HepG2 (cell line): ENCODE measurements around the gene CATSPERD. TPM values are rescaled to one million over a fixed set of nuclear protein-coding genes. Genes with fewer than 3 reads are reported as not detected.

Source experiments
- ARID3A ChIP-seq: IDR thresholded peaks from 2 replicates; pipeline ENCODE4 v1.6.1; 2012; ENCODE audit warnings: low read depth, low read length, improper control_type of control experiment
- HCFC1 ChIP-seq: fragments of 150-350 bp; IDR thresholded peaks from 2 replicates; pipeline ENCODE4 v1.6.1; 2014; ENCODE audit warnings: low read depth, low read length
- MIER3 ChIP-seq: IDR thresholded peaks from 2 replicates; pipeline ENCODE4 v1.6.1; 2016; ENCODE audit warnings: missing compliant biosample characterization, borderline replicate concordance
- PHB2 ChIP-seq: fragments of 450-650 bp; IDR thresholded peaks from 2 replicates; pipeline ENCODE4 v1.6.1; 2018; ENCODE audit not compliant: partially characterized antibody
- REL ChIP-seq: sonication (generic); formaldehyde crosslinking; conservative IDR thresholded peaks from 2 replicates; pipeline ENCODE4 v1.8.0; 2022; ENCODE audit warnings: mild to moderate bottlenecking, missing genetic modification reagents, moderate library complexity
- REPIN1 ChIP-seq: sonication (generic); formaldehyde crosslinking; IDR thresholded peaks from 2 replicates; pipeline ENCODE4 v1.8.0; 2022; ENCODE audit warnings: missing genetic modification reagents, low read depth, mild to moderate bottlenecking, borderline replicate concordance
- SMARCE1 ChIP-seq: fragments of 450-650 bp; IDR thresholded peaks from 2 replicates; pipeline ENCODE4 v1.6.1; 2017; ENCODE audit warnings: borderline replicate concordance
- THAP11 ChIP-seq: IDR thresholded peaks from 2 replicates; pipeline ENCODE4 v1.6.1; 2016; ENCODE audit warnings: missing biosample characterization, missing genetic modification reagents
- ZBTB25 ChIP-seq: IDR thresholded peaks from 2 replicates; pipeline ENCODE4 v1.6.1; 2018; ENCODE audit warnings: missing genetic modification reagents
- ZNF557 ChIP-seq: sonication (generic); formaldehyde crosslinking; IDR thresholded peaks from 2 replicates; pipeline ENCODE4 v1.4.0; 2020; ENCODE audit warnings: missing genetic modification reagents
- ZNF563 ChIP-seq: sonication (generic); formaldehyde crosslinking; IDR thresholded peaks from 2 replicates; pipeline ENCODE4 v1.8.0; 2022; ENCODE audit warnings: mild to moderate bottlenecking, moderate library complexity, missing genetic modification reagents
- ZNF616 ChIP-seq: sonication (generic); formaldehyde crosslinking; IDR thresholded peaks from 2 replicates; pipeline ENCODE4 v1.5.0; 2020; ENCODE audit warnings: low read depth, mild to moderate bottlenecking, missing genetic modification reagents
- ZNF652 ChIP-seq: IDR thresholded peaks from 2 replicates; pipeline ENCODE4 v1.6.1; 2016; ENCODE audit warnings: low read depth, borderline replicate concordance
- ZNF788 ChIP-seq: sonication (generic); formaldehyde crosslinking; IDR thresholded peaks from 2 replicates; pipeline ENCODE4 v1.5.0; 2020; ENCODE audit warnings: mild to moderate bottlenecking, missing genetic modification reagents, borderline replicate concordance
- ZUFSP ChIP-seq: sonication (generic); formaldehyde crosslinking; IDR thresholded peaks from 2 replicates; pipeline ENCODE4 v1.9.0; 2021; ENCODE audit warnings: missing genetic modification reagents, mild to moderate bottlenecking, borderline replicate concordance
- polyA plus RNA-seq, 8 experiments: library from polyadenylated mRNA; depleted of rRNA in 3 of 8; stranded (reverse) in 7 of 8; unstranded in 1 of 8; fragments of >200 nt; fragmentation: Illumina TruSeq in 4 of 8; extraction: Trizol in 4 of 8; gene quantifications; 2 replicates each; pipeline versions ENCODE4 v1.2.1 to v1.2.3, GENCODE V29; 2011 to 2016; ENCODE audit warnings: low read depth in 4 of 8, missing spikeins in 1 of 8, mixed read lengths in 1 of 8; ENCODE audit not compliant: insufficient read depth in 1 of 8
- total RNA-seq, 5 experiments: library from RNA; depleted of rRNA; stranded (reverse); fragments of >200 nt; fragmentation: Illumina TruSeq; extraction: Trizol; gene quantifications; 2 replicates each; pipeline ENCODE4 v1.2.3, GENCODE V29; 2016; ENCODE audit warnings: low read depth in 1 of 5
- TF ChIP-seq, protein P1 (sequence below): sonication (generic); formaldehyde crosslinking; IDR thresholded peaks from 2 replicates; pipeline ENCODE4 v1.4.0; 2020; ENCODE audit warnings: missing genetic modification reagents, mild to moderate bottlenecking, borderline replicate concordance
- TF ChIP-seq, protein P2 (sequence below), 2 experiments: sonication (generic) in 1 of 2; formaldehyde crosslinking in 1 of 2; IDR thresholded peaks; 2 replicates each; pipeline versions ENCODE4 v1.5.1 to v1.6.1; 2011 to 2020; ENCODE audit warnings: borderline replicate concordance in 1 of 2, low read depth in 1 of 2, low read length in 1 of 2, mild to moderate bottlenecking in 1 of 2, missing genetic modification reagents in 1 of 2, moderate library complexity in 1 of 2
- TF ChIP-seq, protein P3 (sequence below): fragments of 450-650 bp; IDR thresholded peaks from 2 replicates; pipeline ENCODE4 v1.6.1; 2017

Gene CATSPERD
- total and polyA plus RNA-seq, 2 of the 13 experiments (the other 11 are each of a cell fraction or from before 2014, with no cell fraction given) = 0.04 TPM; not detected in 1

- TF ChIP-seq PHB2 = no peak
- no peak for TF ChIP-seq ZUFSP (CRISPR knock-in tag)
- TF ChIP-seq, protein P1, sequence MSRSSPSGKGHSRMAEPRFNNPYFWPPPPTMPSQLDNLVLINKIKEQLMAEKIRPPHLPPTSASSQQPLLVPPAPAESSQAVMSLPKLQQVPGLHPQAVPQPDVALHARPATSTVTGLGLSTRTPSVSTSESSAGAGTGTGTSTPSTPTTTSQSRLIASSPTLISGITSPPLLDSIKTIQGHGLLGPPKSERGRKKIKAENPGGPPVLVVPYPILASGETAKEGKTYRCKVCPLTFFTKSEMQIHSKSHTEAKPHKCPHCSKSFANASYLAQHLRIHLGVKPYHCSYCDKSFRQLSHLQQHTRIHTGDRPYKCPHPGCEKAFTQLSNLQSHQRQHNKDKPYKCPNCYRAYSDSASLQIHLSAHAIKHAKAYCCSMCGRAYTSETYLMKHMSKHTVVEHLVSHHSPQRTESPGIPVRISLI = peak; percentile 57; the same call in 1 of the 2 replicates
- TF ChIP-seq ARID3A = 0 out of 2 replicates have a peak, but pooled peaks have one; percentile 9
- TF ChIP-seq ZNF788 (CRISPR knock-in tag) = peak; percentile 66; the same call in 1 of the 2 replicates
- TF ChIP-seq HCFC1 = peak; percentile 30; the same call in 1 of the 2 replicates
- TF ChIP-seq, protein P2, sequence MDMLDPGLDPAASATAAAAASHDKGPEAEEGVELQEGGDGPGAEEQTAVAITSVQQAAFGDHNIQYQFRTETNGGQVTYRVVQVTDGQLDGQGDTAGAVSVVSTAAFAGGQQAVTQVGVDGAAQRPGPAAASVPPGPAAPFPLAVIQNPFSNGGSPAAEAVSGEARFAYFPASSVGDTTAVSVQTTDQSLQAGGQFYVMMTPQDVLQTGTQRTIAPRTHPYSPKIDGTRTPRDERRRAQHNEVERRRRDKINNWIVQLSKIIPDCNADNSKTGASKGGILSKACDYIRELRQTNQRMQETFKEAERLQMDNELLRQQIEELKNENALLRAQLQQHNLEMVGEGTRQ (IDR thresholded peaks at IDR 0.05; ENCODE audit: low read depth, low read length) = no peak
- TF ChIP-seq, protein P2 (CRISPR knock-in tag; IDR thresholded peaks at IDR 0.05; ENCODE audit: borderline replicate concordance) = 0 out of 2 replicates have a peak, but pooled peaks have one; percentile 11
- TF ChIP-seq REL (CRISPR knock-in tag) = peak; percentile 64; the same call in 1 of the 2 replicates
- TF ChIP-seq ZBTB25 (CRISPR knock-in tag) = peak; percentile 43; the same call in 1 of the 2 replicates
- 0 out of 2 replicates have a peak, but pooled peaks have one; percentile 28 for TF ChIP-seq MIER3 (CRISPR knock-in tag)
- TF ChIP-seq SMARCE1 = no peak
- TF ChIP-seq REPIN1 (CRISPR knock-in tag) = peak; percentile 41; the same call in 1 of the 2 replicates
- peak; percentile 64; the same call in 1 of the 2 replicates for TF ChIP-seq THAP11
- peak; percentile 51; the same call in 1 of the 2 replicates for TF ChIP-seq ZNF563
- TF ChIP-seq, protein P3, sequence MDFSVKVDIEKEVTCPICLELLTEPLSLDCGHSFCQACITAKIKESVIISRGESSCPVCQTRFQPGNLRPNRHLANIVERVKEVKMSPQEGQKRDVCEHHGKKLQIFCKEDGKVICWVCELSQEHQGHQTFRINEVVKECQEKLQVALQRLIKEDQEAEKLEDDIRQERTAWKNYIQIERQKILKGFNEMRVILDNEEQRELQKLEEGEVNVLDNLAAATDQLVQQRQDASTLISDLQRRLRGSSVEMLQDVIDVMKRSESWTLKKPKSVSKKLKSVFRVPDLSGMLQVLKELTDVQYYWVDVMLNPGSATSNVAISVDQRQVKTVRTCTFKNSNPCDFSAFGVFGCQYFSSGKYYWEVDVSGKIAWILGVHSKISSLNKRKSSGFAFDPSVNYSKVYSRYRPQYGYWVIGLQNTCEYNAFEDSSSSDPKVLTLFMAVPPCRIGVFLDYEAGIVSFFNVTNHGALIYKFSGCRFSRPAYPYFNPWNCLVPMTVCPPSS = no peak
- no peak for TF ChIP-seq ZNF652 (CRISPR knock-in tag)
- no peak for TF ChIP-seq ZNF557 (CRISPR knock-in tag)
- TF ChIP-seq ZNF616 (CRISPR knock-in tag) = peak; percentile 59; the same call in 1 of the 2 replicates
Measured at GRCh38 chr19:5803752-5804515, 83.5 kb downstream of the CATSPERD start (continued).
